ENCODE results near the gene HCAR2. TPM values are rescaled to one million over a fixed set of nuclear protein-coding genes. Genes with fewer than 3 reads are reported as not detected.
"Not testable (repeated sequence)": the region's sequence is repeated elsewhere in the genome, so short reads cannot be mapped to it uniquely, and the experiment has no call there.

Gene HCAR2
- total RNA-seq, 2 donors from 2014 or later = 0.49 TPM; not detected in 1

DNA sequence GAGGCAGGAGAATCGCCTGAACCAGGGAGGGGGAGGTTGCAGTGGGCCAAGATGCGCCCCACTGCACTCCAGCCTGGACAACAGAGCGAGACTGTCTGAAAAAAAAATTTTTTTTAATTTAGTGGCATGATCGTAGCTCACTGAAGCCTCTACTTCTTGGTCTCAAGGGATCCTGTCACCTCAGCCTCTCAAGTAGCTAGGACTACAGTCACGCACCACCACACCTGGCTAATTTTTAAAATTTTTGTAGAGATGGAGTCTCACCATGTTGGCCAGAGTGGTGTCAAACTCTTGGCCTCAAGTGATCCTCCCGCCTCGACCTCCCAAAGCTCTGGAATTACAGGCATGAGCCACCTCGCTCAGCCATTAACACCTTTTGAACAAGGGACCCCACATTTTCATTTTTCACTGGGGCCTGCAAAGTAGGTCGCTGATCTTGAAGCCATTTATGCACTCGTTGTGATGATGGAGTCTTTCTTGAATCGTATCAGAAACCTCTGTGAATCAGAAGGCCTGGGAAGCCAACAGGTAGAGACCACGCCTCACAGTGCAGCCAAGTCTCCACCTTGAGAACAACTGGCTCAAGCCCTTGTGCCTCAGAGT, 21.6 kb upstream of the HCAR2 start:
- intact Hi-C loops (cut with DNase I, micrococcal nuclease) = no loop called here
- DNase-seq (no peak), ATAC-seq (no peak)

DNA sequence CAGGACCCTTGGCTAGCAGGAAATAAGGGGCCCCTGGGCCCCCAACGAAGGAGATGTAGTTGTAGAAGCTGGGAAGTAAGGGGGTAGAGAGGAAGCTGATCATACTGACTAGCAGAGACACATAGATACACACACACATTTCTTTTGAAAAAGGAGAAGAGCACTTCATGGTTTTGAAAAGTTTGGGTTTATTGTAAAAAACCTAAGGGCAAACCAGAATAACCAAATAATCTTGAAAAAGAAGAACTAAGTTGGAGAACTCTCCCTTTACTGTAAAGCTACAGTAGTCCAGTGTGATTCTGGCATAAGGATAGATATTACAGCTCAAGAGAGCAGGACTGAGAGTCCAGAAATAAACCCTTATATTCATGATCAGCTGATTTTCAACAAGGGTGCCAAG, 19.2 kb upstream of the HCAR2 start:
- DNase-seq (no peak), ATAC-seq (no peak)
- intact Hi-C loops (cut with DNase I, micrococcal nuclease) = no loop called here

DNA sequence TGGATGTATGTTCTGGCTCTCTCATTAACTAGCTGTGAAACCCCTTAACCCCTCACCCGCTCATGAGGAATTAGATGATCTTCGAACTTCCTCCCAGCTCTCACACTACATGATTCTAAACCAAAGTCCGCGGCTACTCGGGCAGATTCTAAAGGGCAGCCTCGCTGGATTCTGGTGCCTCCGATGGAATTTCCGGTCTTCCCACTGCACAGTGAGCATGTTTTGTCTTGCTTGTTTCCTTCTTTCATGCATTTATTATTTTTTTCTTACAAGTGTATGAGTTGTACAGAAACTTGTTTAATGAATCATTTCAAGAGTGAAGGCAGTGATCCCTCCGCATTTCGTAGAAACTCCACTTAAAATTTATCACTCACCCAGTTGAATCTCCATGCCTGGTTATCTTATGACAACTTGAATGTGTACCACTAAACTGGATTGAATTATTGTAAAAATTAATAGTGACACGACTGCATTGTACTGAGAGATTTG, 17.9 kb upstream of the HCAR2 start:
- peak; percentile 26 for ATAC-seq
- intact Hi-C loops (cut with DNase I, micrococcal nuclease) = no loop called here
- no peak for DNase-seq

DNA sequence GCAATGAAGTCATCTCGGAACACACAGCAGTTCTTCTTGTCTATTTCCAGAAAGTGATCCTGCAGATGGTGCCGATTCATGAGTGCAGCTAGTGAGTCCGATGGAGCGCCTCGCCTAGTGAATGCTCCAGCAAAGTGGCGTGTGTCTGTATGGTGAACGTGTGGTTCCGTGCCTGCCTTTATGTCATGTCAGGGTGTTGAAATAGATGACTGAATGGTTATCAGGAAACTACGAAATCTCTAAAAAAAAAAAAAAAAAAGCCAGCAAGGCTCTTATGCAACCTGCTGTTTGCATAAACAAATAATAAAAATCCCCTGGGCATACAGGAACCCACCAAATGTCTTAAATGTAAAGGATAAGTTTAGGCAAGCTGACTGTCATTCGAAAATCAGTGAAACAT, 13.5 kb upstream of the HCAR2 start, which contains the start of gene HCAR3:
TSS of gene HCAR3 (minus strand) at position 154 of the 400 bp plus-strand sequence. CDS start at position 80, 74 bp downstream.
- intact Hi-C loops (cut with DNase I, micrococcal nuclease); ATAC-seq; DNase-seq: not testable (repeated sequence)

DNA sequence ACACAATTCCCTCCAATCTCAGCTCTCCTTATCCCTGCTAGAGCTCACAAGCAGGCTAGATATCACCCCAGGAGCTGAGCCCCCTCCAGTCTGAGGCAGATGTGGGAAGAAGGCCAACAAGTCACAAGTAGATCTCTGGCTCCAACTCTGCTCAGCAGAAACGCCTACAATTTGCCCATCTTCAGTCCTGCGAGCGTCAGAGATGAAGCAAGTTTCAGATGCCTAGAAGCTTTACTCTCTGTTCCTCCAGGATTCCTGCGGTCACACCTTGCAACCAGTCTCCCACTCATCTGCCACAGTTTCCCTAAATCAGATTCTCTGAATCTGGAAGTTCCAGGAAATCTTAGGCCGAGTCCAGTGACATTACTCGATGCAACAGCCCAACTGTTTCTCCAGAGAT, 12.1 kb upstream of the HCAR2 start:
- ATAC-seq; DNase-seq; intact Hi-C loops (cut with DNase I, micrococcal nuclease): not testable (repeated sequence)

DNA sequence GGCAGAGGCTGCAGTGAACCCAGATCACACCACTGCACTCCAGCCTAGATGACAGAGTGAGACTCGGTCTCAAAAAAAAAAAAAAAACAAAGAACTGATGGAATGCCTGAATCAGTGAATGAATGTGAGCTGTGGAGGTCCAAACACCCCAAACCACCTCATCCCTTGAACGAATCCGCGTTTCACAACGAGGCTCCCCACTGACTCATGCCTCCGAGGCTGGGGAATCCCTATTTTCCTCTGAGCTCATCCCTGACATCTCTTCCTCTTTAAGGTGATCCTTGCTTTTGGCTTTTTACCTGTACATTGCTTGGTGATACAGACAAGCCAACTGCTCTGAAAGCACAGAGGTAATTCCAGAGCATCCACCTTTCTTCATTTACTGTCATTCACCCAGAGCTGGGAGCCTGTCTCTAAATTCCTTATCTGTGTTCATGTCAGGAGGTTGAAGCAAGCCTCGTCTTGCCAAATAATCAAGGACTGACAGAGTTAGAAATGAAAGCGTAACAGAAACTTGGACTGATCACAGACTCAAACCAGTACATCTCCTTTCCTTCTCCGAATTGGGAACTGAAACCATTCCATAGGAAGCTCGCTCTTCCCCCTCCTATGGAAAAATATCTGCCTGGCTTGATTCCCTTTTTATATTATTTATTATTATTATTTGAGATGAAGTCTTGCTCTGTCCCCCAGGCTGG, 10.5 kb upstream of the HCAR2 start:
- ATAC-seq; DNase-seq; intact Hi-C loops (cut with DNase I, micrococcal nuclease): not testable (repeated sequence)

DNA sequence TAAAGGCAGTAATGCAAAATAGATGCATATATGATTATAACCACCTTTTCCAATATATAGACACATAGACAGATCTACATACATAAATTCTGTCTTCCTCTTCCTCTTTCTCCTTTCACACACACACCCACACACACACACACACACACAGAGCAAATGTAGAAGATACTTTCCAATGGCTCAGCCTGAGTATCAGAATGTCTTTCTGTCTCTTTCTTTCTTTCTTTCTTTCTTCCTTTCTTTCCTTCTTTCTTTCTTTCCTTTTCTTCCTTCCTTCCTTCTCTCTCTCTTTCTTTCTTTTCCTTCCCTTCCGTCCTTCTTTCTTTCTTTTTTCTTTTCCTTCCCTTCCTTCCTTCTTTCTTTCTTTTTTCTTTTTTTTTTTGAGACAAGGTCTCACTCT, 8.1 kb upstream of the HCAR2 start:
- intact Hi-C loops (cut with DNase I, micrococcal nuclease); DNase-seq: not testable (repeated sequence)

DNA sequence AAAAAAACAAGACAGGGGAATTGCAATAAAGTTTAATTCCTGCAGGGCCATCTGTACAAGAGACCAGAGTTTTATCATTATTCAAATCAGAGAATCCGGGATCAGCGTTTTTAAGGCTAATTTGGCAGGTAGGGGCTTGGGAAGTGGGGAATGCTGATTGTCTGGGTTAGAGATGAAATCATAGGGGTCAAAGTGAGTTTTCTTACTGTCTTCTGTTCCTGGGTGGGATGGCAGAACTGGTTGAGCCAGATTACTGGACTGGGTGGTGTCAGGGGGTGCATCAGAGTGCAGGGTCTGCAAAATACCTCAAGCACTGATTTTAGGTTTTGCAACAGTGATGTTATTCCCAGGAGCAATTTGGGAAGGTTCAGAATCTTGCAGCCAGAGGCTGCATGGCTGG, 7.2 kb upstream of the HCAR2 start:
- intact Hi-C loops (cut with DNase I, micrococcal nuclease); DNase-seq; ATAC-seq: not testable (repeated sequence)

More for the DNA sequence above, 8.1 kb upstream of the HCAR2 start:
- ATAC-seq = not testable (repeated sequence)

DNA sequence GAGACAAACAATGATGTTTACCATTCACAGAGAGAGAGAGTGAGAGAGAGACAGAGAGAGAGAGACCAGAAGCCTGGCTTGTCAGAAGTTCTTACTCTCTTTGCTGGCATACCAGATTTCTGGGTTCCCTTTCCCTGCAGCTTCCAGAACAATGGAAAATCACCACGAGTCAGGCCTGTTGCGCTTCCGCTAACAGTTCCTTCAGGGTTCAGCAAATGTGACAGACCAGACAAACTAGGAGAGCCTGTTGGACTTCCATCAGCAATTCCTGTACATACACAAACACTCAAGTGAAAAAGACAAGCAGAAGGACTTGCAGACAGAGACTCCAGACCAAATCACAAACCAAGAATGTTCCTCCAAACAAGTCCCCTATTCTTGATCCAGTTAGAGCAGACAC, 6.1 kb upstream of the HCAR2 start:
- intact Hi-C loops (cut with DNase I, micrococcal nuclease); DNase-seq; ATAC-seq: not testable (repeated sequence)

DNA sequence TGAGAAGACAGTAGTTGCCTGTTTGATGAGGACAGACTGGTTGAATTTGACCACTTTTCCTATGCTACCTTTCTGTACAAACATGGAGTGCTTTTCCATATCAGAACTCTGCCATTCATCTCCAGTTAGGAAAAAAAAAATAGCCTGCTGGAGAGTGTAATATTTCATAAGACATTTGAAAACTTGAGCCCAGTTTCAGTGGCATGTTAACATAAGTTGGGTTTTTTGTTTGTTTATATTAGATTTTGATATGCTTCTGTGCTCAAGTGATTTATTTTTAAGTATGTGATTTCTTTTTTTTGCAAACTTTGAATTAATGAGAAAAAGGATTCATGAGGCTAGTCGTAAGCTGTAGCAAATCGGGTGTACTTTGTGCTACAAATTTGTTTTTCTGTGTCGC, 684 bp upstream of the HCAR2 start:
- DNase-seq; intact Hi-C loops (cut with DNase I, micrococcal nuclease); ATAC-seq: not testable (repeated sequence)

DNA sequence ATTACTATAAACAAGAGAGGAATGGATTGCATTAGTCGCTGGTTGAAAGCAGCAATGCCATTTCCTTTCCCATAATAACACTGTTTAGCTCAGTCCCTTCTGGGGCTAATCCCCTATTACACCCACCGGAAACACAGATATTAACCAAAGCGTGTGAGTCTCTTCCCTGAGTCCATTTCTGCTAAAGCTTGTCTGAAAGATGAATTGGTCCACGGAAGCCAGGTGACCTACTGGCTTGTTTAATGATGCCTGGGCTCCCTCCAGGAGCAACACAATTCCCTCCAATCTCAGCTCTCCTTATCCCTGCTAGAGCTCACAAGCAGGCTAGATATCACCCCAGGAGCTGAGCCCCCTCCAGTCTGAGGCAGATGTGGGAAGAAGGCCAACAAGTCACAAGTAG, 1.7 kb downstream of the HCAR2 start:
- DNase-seq; ATAC-seq; intact Hi-C loops (cut with DNase I, micrococcal nuclease): not testable (repeated sequence)

DNA sequence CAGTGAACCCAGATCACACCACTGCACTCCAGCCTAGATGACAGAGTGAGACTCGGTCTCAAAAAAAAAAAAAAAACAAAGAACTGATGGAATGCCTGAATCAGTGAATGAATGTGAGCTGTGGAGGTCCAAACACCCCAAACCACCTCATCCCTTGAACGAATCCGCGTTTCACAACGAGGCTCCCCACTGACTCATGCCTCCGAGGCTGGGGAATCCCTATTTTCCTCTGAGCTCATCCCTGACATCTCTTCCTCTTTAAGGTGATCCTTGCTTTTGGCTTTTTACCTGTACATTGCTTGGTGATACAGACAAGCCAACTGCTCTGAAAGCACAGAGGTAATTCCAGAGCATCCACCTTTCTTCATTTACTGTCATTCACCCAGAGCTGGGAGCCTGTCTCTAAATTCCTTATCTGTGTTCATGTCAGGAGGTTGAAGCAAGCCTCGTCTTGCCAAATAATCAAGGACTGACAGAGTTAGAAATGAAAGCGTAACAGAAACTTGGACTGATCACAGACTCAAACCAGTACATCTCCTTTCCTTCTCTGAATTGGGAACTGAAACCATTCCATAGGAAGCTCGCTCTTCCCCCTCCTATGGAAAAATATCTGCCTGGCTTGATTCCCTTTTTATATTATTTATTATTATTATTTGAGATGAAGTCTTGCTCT, 3.0 kb downstream of the HCAR2 start:
- ATAC-seq; DNase-seq; intact Hi-C loops (cut with DNase I, micrococcal nuclease): not testable (repeated sequence)

DNA sequence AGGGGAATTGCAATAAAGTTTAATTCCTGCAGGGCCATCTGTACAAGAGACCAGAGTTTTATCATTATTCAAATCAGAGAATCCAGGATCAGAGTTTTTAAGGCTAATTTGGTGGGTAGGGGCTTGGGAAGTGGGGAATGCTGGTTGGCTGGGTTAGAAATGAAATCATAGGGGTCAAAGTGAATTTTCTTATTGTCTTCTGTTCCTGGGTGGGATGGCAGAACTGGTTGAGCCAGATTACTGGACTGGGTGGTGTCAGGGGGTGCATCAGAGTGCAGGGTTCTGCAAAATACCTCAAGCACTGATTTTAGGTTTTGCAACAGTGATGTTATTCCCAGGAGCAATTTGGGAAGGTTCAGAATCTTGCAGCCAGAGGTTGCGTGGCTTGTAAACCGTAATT, 6.2 kb downstream of the HCAR2 start:
- ATAC-seq; DNase-seq; intact Hi-C loops (cut with DNase I, micrococcal nuclease): not testable (repeated sequence)

DNA sequence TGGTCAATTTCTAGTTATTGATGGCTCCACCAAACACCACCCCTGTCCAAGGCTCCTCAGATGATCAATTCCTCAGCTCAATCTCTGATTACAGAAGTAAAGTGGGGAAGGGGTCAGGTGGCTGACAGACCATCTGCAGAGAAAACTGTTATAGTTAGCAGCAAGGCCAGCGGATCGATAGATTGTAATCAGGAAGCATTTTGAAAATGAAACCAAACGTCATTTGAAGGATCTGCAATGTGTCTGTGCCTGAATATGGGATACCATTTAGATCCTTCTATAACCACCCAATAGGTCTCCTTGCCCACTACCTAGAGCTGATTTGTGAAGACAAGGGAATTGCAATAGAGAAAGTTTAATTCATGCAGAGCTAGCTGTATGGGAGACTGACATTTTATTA, 11.6 kb downstream of the HCAR2 start:
- DNase-seq (no peak), ATAC-seq (no peak)
- intact Hi-C loops (cut with DNase I, micrococcal nuclease) = no loop called here

DNA sequence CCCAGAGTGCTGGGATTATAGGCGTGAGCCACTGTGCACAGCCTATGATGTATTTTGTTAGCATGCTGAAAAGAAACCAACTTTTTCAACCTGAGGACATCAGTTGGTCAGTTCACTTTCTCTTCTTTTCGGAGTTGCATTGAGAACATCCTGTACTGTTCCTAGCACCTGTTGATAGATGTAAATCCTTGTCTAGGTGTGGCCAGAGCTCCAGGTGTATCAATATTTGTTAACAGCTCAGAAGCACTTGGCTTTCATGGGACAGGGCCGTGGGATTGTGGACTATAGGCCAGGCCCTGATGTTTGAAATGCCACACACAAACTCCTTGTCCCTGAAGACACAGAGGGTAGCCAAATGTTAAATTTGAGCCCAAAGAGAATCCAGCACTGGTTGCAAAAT, 14.9 kb downstream of the HCAR2 start:
- DNase-seq = peak; percentile 5 to 26
- intact Hi-C loops (cut with DNase I, micrococcal nuclease) = no loop called here
- peak; percentile 93 for ATAC-seq

DNA sequence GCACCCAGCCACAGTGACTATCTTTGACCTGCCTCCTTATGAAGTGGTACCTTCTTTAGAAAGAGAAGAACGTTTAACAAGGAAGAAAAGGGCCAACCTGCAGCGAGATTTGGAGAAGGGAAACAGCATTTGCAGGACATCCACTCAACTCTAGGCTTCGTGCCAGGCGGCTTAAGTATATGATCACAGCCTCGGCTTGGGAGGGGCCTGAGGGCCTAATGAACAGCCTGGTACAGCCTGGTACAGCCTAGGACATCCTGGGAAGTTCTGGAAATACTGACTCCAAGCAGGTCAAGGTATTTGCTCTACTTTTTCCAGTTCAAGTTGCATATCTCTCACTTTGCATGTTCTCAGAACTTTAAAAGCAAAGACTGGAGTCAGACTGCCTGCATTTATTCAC, 16.1 kb downstream of the HCAR2 start:
- DNase-seq (peak; percentile 62 to 71), ATAC-seq (peak; percentile 87)
- intact Hi-C loops (cut with DNase I, micrococcal nuclease) = no loop called here

DNA sequence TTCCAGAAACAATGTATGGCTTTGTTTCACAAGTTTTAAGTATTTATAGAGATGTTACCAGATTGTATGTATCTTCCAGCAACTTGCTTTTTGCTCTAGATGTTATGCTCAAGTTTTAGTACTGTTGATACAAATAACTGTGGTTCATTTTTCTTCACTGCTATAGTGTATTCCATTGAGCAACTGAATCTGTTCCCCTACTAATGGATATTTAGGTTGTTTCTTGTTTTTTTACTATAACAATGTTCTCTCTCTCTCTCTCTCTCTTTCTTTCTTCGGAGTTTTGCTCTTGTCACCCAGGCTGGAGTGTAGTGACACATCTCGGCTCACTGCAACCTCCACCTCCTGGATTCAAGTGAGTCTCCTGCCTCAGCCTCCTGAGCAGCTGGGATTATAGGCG, 16.6 kb downstream of the HCAR2 start:
- intact Hi-C loops (cut with DNase I, micrococcal nuclease) = no loop called here
- ATAC-seq (no peak), DNase-seq (no peak)

DNA sequence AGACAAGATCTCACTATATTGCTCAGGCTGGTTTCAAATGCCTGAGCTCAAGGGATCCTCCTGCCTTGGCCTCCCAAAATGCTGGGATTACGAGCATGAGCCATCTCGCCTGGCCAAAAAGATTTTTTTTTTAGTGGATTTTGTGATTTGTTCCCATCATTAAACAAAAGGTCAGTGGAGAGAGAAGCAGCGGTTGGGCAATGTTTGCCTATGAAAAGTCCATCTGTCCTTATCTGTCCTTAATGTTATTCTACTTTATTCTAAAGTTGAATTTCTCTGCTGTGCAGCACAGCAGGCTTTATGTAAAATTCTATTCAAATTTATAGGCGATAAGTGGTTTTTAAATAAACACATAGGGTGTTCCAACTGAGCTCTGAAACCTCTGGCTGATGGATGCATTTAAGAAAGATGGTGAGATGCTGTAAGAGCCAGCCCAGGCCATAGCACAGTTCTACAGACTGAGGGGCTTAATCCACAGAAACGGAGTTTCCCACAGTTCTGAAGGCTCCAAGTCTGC, 18.8 kb downstream of the HCAR2 start:
- ATAC-seq (no peak), DNase-seq (no peak)
- intact Hi-C loops (cut with DNase I, micrococcal nuclease) = no loop called here

DNA sequence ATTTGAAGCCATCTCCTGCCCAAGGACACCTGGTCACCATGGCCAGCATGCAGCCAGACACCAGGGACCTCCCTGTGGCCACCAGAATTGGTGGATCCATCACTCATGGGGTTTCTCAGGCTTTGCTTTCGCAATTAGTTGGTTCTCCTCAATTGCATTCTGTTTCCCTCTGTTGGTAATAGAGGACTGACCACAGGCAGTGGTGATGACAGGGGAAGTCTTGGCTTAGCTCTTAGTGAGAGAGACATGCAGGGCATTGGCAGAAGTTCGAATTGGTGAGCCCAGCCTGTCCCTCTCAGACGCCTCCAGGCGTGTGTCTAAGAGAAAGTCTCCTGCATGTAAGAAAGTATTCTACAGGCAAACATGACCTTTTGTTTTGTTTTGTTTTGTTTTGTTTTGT, 21.3 kb downstream of the HCAR2 start:
- no peak for DNase-seq
- intact Hi-C loops (cut with DNase I, micrococcal nuclease) = no loop called here
- ATAC-seq = no peak

Data from left colon (tissue), 2 donors.